ENCODE measurements around the gene TAS2R14. TPM values are rescaled to one million over a fixed set of nuclear protein-coding genes. Genes with fewer than 3 reads are reported as not detected.
A peak's percentile ranks its signal among the peaks of the same experiment; 100 is the strongest.

TAS2R14 gene
- total and polyA plus RNA-seq, 2 of the 8 experiments (the other 6 are each of a cell fraction or from before 2014, with no cell fraction given) = 0.80 to 1.1 TPM

GRCh38 chr12:10959804-10960203 is 20.7 kb upstream of the TAS2R14 start:
- H3K4me1 ChIP-seq (replicated peaks in 1 of 4; ENCODE audit: control insufficient read depth in 3 of 4, insufficient read depth in 4 of 4, low read length in 3 of 4) = no peaks in the 10 kb centered on the region
- 94% methylated on average over 2 of the region's 2 CpGs; no CpG with 5 or more reads in 1 of the 2 experiments for WGBS, 2 experiments (ENCODE audit: extremely low coverage in 1 of 2, insufficient coverage in 1 of 2, insufficient read length in 1 of 2, insufficient replicate concordance in 2 of 2, low coverage in 1 of 2, low lambda C conversion rate in 2 of 2, missing lambda C conversion rate in 1 of 2)
- H2BK15ac ChIP-seq (ENCODE audit: low read length) = no peak overlapping the region
- H2AK5ac ChIP-seq (ENCODE audit: low read depth, low read length) = no peak overlapping the region
- FAIRE-seq = no peak
- no peak overlapping the region for H4K8ac ChIP-seq (ENCODE audit: extremely low read depth, insufficient read depth, low read length)
- H2AFZ ChIP-seq (ENCODE audit: low read length) = no peak overlapping the region
- H3K9ac ChIP-seq (replicated peaks in 1 of 4; ENCODE audit: extremely low read depth in 1 of 4, low read depth in 3 of 4, low read length in 3 of 4) = no peak overlapping the region
- H3K18ac ChIP-seq (ENCODE audit: extremely low read depth, low read length) = no peak overlapping the region
- POLR2A ChIA-PET (ENCODE audit: partially characterized antibody) = no interaction called here
- H3K23me2 ChIP-seq (ENCODE audit: low read depth, low read length) = no peaks in the 10 kb centered on the region
- no peak overlapping the region for H3K4me2 ChIP-seq (ENCODE audit: insufficient read depth in 1 of 2, low read depth in 2 of 2, low read length in 2 of 2)
- DNase-seq (ENCODE audit: low read depth in 1 of 2, low spot score in 2 of 2) = no peak
- H2BK20ac ChIP-seq (ENCODE audit: low read length) = no peak overlapping the region
- no peak overlapping the region for H4K91ac ChIP-seq (replicated peaks; ENCODE audit: insufficient read length, low read length)
- no peak overlapping the region for H3K23ac ChIP-seq (ENCODE audit: insufficient read length)
- no peak overlapping the region for H2BK120ac ChIP-seq (replicated peaks; ENCODE audit: low read depth, low read length)
- peaks cover 0 to 2% of the 10 kb centered on the region in 2 experiments; a peak in 1 of 4 replicates for H3K9me3 ChIP-seq (ENCODE audit: insufficient read depth in 2 of 2, low read depth in 1 of 2, low read length in 1 of 2)
- no peaks in the 10 kb centered on the region; the same call in 1 of the 2 replicates for H3K79me1 ChIP-seq (ENCODE audit: low read depth, low read length)
- CTCF ChIA-PET (ENCODE audit: partially characterized antibody) = interaction anchor here (0.9 to 1.0 kb wide), 2 partner anchors 10 to 66 kb away, joined by 3 read pairs; no protein-coding TSS in a partner anchor
- no peak overlapping the region for H4K5ac ChIP-seq (ENCODE audit: insufficient read length, low read depth, low read length)
- no peaks in the 10 kb centered on the region for H3K27me3 ChIP-seq (replicated peaks in 1 of 4; ENCODE audit: control insufficient read depth in 3 of 4, extremely low read depth in 1 of 4, insufficient read depth in 3 of 4, low read length in 3 of 4)
- H3K36me3 ChIP-seq (ENCODE audit: control insufficient read depth in 2 of 4, insufficient read depth in 4 of 4, low read length in 3 of 4) = no peaks in the 10 kb centered on the region
- no peak overlapping the region for H3K4me3 ChIP-seq (ENCODE audit: extremely low read depth in 1 of 4, insufficient read depth in 2 of 4, low read depth in 3 of 4, low read length in 4 of 4)
- H4K20me1 ChIP-seq (replicated peaks in 1 of 2; ENCODE audit: control insufficient read depth in 1 of 2, insufficient read depth in 2 of 2, low read length in 2 of 2) = no peaks in the 10 kb centered on the region
- no peak overlapping the region for H3K14ac ChIP-seq (ENCODE audit: insufficient read length)
- TF ChIP-seq RXRA (IDR thresholded peaks at IDR 0.05; ENCODE audit: insufficient read depth, low read depth, low read length) = no peak
- TF ChIP-seq RAD21 (IDR thresholded peaks at IDR 0.05 in 1 of 2, conservative IDR thresholded peaks at IDR 0.05 in 1 of 2; ENCODE audit: low read depth in 2 of 2, low read length in 2 of 2) = peak; percentile 34 to 42; a peak in 3 of 4 replicates
- no peak overlapping the region for H3K56ac ChIP-seq (replicated peaks; ENCODE audit: insufficient read length, low read depth, low read length)
- no peak overlapping the region for H3K4ac ChIP-seq (replicated peaks; ENCODE audit: insufficient read length, low read depth, low read length)
- H2BK5ac ChIP-seq (ENCODE audit: low read depth, low read length) = no peak overlapping the region
- H2BK12ac ChIP-seq (ENCODE audit: low read depth, low read length) = no peak overlapping the region
- H3K79me2 ChIP-seq (ENCODE audit: control insufficient read depth in 1 of 2, insufficient read depth in 2 of 2, low read length in 2 of 2) = 0 out of 4 replicates have a peak, but pooled peaks cover 0 to 3% of the 10 kb centered on the region in 2 experiments
- no peak overlapping the region for H3K27ac ChIP-seq (ENCODE audit: low read depth, low read length)

Data from H1 (cell line).